Neural progenitor cell (in vitro differentiated cells): ENCODE results near the gene SCMH1. TPM values are rescaled to one million over a fixed set of nuclear protein-coding genes. Genes with fewer than 3 reads are reported as not detected.
A peak's percentile ranks its signal among the peaks of the same experiment; 100 is the strongest.
"Not testable (repeated sequence)": the region's sequence is repeated elsewhere in the genome, so short reads cannot be mapped to it uniquely, and the experiment has no call there.

Experiments used
- DNase-seq: peaks from one replicate; pipeline ENCODE4 v3.0.0-alpha.2; 2016; ENCODE audit warnings: low spot score
- H2AFZ ChIP-seq: fragments of 200-600 bp; sonication (generic); replicated peaks from 2 replicates; pipeline ENCODE4 v1.6.1; 2016; ENCODE audit warnings: antibody characterized with exemption
- H3F3A ChIP-seq: fragments of 200-600 bp; sonication (generic); 2 replicates; pipeline ENCODE4 v1.6.1; 2016; ENCODE audit warnings: antibody characterized with exemption, low read depth
- H3K27ac ChIP-seq: fragments of 200-600 bp; sonication (generic); 2 replicates; pipeline ENCODE4 v1.5.1; 2016; ENCODE audit warnings: mild to moderate bottlenecking
- H3K27me3 ChIP-seq: fragments of 200-600 bp; sonication (generic); 2 replicates; pipeline ENCODE4 v1.6.1; 2016; ENCODE audit warnings: mild to moderate bottlenecking, moderate library complexity
- H3K36me3 ChIP-seq: fragments of 200-600 bp; sonication (generic); 2 replicates; pipeline ENCODE4 v1.5.1; 2016
- H3K4me1 ChIP-seq: fragments of 200-600 bp; sonication (generic); 2 replicates; pipeline ENCODE4 v1.6.1; 2016; ENCODE audit warnings: mixed run types
- H3K4me2 ChIP-seq: fragments of 200-600 bp; sonication (generic); 2 replicates; pipeline ENCODE4 v1.6.1; 2016
- H3K4me3 ChIP-seq: fragments of 200-600 bp; sonication (generic); 2 replicates; pipeline ENCODE4 v1.5.1; 2016
- H3K79me2 ChIP-seq: fragments of 200-600 bp; sonication (generic); 2 replicates; pipeline ENCODE4 v1.6.1; 2016; ENCODE audit warnings: low read depth
- H3K9ac ChIP-seq: fragments of 200-600 bp; sonication (generic); 2 replicates; pipeline ENCODE4 v1.6.1; 2016
- H3K9me3 ChIP-seq: fragments of 200-600 bp; sonication (generic); 2 replicates; pipeline ENCODE4 v1.5.1; 2016; ENCODE audit warnings: low read depth
- H4K20me1 ChIP-seq: fragments of 200-600 bp; sonication (generic); 2 replicates; pipeline ENCODE4 v1.6.1; 2016; ENCODE audit warnings: low read depth
- H3K27ac Mint-ChIP-seq: 3 replicates; pipeline ENCODE4 v1.8.0; 2021; ENCODE audit warnings: mixed read lengths
- H3K27me3 Mint-ChIP-seq: 2 replicates; pipeline ENCODE4 v1.8.0; 2022; ENCODE audit warnings: low read depth, mild to moderate bottlenecking, inconsistent platforms, moderate library complexity, mixed read lengths; ENCODE audit not compliant: insufficient read depth
- H3K36me3 Mint-ChIP-seq: 3 replicates; pipeline ENCODE4 v1.8.0; 2021; ENCODE audit warnings: mixed read lengths
- H3K4me1 Mint-ChIP-seq: 3 replicates; pipeline ENCODE4 v1.8.0; 2021; ENCODE audit warnings: mixed read lengths
- H3K4me3 Mint-ChIP-seq: 3 replicates; pipeline ENCODE4 v1.8.0; 2021; ENCODE audit warnings: mild to moderate bottlenecking, moderate library complexity, mixed read lengths
- H3K9me3 Mint-ChIP-seq: 3 replicates; pipeline ENCODE4 v1.8.0; 2020; ENCODE audit warnings: mixed read lengths
- EZH2 ChIP-seq: fragments of 200-600 bp; sonication (generic); IDR thresholded peaks from 2 replicates; pipeline ENCODE4 v1.6.1; 2017; ENCODE audit warnings: antibody characterized with exemption, mild to moderate bottlenecking, moderate library complexity
- EZH2phosphoT487 ChIP-seq: fragments of 200-600 bp; sonication (generic); IDR thresholded peaks from 2 replicates; pipeline ENCODE4 v1.6.1; 2017; ENCODE audit warnings: antibody characterized with exemption
- total RNA-seq: library from RNA; depleted of rRNA; stranded (reverse); fragments of >200 nt; gene quantifications from 2 replicates; pipeline ENCODE4 v1.2.3, GENCODE V29; 2015; ENCODE audit warnings: low replicate concordance
- TF ChIP-seq, protein P1 (sequence below): fragments of 200-600 bp; sonication (generic); IDR thresholded peaks from 2 replicates; pipeline ENCODE4 v1.5.1; 2017; ENCODE audit warnings: antibody characterized with exemption, mild to moderate bottlenecking

The SCMH1 gene
- total RNA-seq, 1 donor from 2014 or later, result 16.1 TPM

DNA sequence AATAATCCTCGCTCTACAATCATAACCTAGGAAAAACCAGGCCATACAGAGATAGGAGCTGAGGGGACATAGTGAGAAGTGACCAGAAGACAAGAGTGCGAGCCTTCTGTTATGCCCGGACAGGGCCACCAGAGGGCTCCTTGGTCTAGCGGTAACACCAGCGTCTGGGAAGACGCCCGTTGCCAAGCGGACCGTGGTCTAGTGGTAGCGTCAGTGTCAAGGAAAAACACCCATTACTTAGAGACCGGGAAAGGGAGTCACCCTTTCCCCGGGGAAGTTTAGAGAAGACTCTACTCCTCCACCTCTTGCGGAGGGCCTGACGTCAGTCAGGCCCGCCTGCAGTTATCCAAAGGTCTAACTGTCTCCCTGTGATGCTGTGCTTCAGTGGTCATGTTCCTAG is 124.9 kb downstream of the SCMH1 start:
- peaks cover 21% of the 10 kb centered on the region for H3K36me3 Mint-ChIP-seq
- H3K36me3 ChIP-seq, H3K27ac ChIP-seq, H3K27me3 ChIP-seq, H3K9me3 ChIP-seq, H3K27ac Mint-ChIP-seq, DNase-seq, H2AFZ ChIP-seq, H3K4me1 Mint-ChIP-seq, H3K9ac ChIP-seq, H3K9me3 Mint-ChIP-seq, H3K4me3 ChIP-seq, H3K4me2 ChIP-seq, H3K27me3 Mint-ChIP-seq, H3K79me2 ChIP-seq, H3F3A ChIP-seq, H3K4me3 Mint-ChIP-seq, H3K4me1 ChIP-seq, H4K20me1 ChIP-seq: not testable (repeated sequence)
- TF ChIP-seq, protein P1, sequence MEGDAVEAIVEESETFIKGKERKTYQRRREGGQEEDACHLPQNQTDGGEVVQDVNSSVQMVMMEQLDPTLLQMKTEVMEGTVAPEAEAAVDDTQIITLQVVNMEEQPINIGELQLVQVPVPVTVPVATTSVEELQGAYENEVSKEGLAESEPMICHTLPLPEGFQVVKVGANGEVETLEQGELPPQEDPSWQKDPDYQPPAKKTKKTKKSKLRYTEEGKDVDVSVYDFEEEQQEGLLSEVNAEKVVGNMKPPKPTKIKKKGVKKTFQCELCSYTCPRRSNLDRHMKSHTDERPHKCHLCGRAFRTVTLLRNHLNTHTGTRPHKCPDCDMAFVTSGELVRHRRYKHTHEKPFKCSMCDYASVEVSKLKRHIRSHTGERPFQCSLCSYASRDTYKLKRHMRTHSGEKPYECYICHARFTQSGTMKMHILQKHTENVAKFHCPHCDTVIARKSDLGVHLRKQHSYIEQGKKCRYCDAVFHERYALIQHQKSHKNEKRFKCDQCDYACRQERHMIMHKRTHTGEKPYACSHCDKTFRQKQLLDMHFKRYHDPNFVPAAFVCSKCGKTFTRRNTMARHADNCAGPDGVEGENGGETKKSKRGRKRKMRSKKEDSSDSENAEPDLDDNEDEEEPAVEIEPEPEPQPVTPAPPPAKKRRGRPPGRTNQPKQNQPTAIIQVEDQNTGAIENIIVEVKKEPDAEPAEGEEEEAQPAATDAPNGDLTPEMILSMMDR, result peak; percentile 22

DNA sequence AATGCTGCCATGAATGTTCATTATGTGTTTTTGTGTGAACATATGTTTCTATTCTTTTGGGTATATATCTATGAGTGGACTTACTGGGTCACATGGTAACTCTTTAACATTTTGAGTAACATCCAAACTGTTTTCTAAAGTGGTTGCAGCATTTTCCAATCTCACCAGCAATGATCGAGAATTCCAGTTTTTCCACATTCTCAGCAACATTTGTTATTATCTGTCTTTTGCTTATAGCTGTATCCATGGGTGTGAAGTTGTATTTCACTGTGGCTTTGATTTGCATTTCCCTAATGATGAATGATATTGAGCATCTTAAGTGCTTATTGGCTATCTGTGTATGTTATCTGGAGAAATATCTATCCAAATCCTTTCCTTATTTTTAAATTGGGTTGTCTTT is 131.4 kb downstream of the SCMH1 start:
- Mint-ChIP-seq H3K4me1 (no peaks in the 10 kb centered on the region), H3K4me3 (no peak overlapping the region), H3K36me3 (peaks cover 21% of the 10 kb centered on the region), H3K27ac (no peak overlapping the region), H3K27me3 (peaks cover 2% of the 10 kb centered on the region), H3K9me3 (no peaks in the 10 kb centered on the region)
- no peak overlapping the region for H3K27ac ChIP-seq
- TF ChIP-seq EZH2 (no peak), EZH2phosphoT487 (no peak)
- TF ChIP-seq, protein P1, result no peak
- H2AFZ ChIP-seq, result no peak overlapping the region
- H3F3A ChIP-seq, result no peaks in the 10 kb centered on the region
- H3K4me2 ChIP-seq, result no peak overlapping the region
- peaks cover 2% of the 10 kb centered on the region for H3K36me3 ChIP-seq
- H4K20me1 ChIP-seq, result no peaks in the 10 kb centered on the region
- no peaks in the 10 kb centered on the region for H3K79me2 ChIP-seq
- no peaks in the 10 kb centered on the region for H3K9me3 ChIP-seq
- H3K4me1 ChIP-seq, result no peaks in the 10 kb centered on the region
- no peaks in the 10 kb centered on the region for H3K27me3 ChIP-seq
- no peak overlapping the region for H3K4me3 ChIP-seq
- H3K9ac ChIP-seq, result no peak overlapping the region
- no peak for DNase-seq

DNA sequence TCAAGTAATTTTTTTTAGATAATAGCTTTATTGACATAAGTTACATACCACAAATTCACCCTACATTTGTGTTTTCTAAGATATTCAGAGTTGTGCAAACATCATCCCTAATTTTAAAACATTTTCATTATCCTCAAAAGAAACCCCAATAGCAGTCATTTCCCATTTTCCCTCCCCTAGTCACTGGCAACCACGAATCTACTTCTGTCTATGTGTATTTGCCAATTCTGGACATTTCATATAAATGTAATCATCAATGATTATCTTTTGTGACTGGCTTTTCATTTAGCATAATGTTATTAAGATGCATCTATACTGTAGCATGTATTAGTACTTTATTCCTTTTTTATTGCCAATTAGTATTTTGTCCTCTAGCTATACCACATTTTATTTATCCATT is 131.8 kb downstream of the SCMH1 start:
- Histone ChIP-seq H2AFZ (no peak overlapping the region), H3K27me3 (no peaks in the 10 kb centered on the region), H3K9me3 (no peaks in the 10 kb centered on the region), H3K27ac (no peak overlapping the region), H3K4me1 (no peaks in the 10 kb centered on the region), H3K4me3 (no peak overlapping the region), H3K36me3 (no peaks in the 10 kb centered on the region), H3F3A (no peaks in the 10 kb centered on the region), H3K9ac (no peak overlapping the region), H4K20me1 (no peaks in the 10 kb centered on the region), H3K4me2 (no peak overlapping the region), H3K79me2 (no peaks in the 10 kb centered on the region)
- no peak for TF ChIP-seq EZH2phosphoT487
- TF ChIP-seq, protein P1, result no peak
- H3K27me3 Mint-ChIP-seq, result peaks cover 2% of the 10 kb centered on the region
- H3K36me3 Mint-ChIP-seq, result peaks cover 20% of the 10 kb centered on the region
- no peaks in the 10 kb centered on the region for H3K4me1 Mint-ChIP-seq
- H3K9me3 Mint-ChIP-seq, result no peaks in the 10 kb centered on the region
- H3K4me3 Mint-ChIP-seq, result no peak overlapping the region
- DNase-seq, result no peak
- H3K27ac Mint-ChIP-seq, result no peak overlapping the region
